Measurements from ENCODE around the gene CCPG1. TPM values are rescaled to one million over a fixed set of nuclear protein-coding genes. Genes with fewer than 3 reads are reported as not detected.

Gene CCPG1
- total RNA-seq, 1 experiment from 2014 or later = 8.5 TPM

GRCh38 chr15:55349282-55349681 lies 58.9 kb downstream of the CCPG1 start:
- TF ChIP-seq JUND (IDR thresholded peaks at IDR 0.05) (no peak), ATF3 (IDR thresholded peaks at IDR 0.05) (no peak), SIN3A (IDR thresholded peaks at IDR 0.05; ENCODE audit: low read depth) (no peak), ZNF274 (IDR thresholded peaks at IDR 0.05; ENCODE audit: low read depth, low read length) (no peak), EGR1 (IDR thresholded peaks at IDR 0.05; ENCODE audit: low read depth) (no peak), ELF1 (IDR thresholded peaks at IDR 0.05; ENCODE audit: borderline replicate concordance, low read depth) (no peak), REST (IDR thresholded peaks at IDR 0.05; ENCODE audit: low read depth) (no peak), YY1 (IDR thresholded peaks at IDR 0.05; ENCODE audit: extremely low read depth, insufficient replicate concordance, low read depth, low read length) (no peak)
- DNase-seq (ENCODE audit: low read depth, low spot score) = no peak
- H3K9me2 ChIP-seq (ENCODE audit: insufficient read depth) = no peaks in the 10 kb centered on the region
- H4K20me1 ChIP-seq (ENCODE audit: insufficient read depth) = no peaks in the 10 kb centered on the region
- H3K36me3 ChIP-seq (ENCODE audit: control insufficient read depth in 1 of 2, insufficient read depth in 2 of 2, low read length in 2 of 2) = no peaks in the 10 kb centered on the region; a peak in 1 of 4 replicates
- H2AFZ ChIP-seq (ENCODE audit: low read depth, low read length, poor library complexity, severe bottlenecking) = no peak overlapping the region
- POLR2A ChIA-PET = no interaction called here
- CTCF ChIA-PET = interaction anchor here (1.4 kb wide), 1 partner anchor 10 kb away, joined by 3 read pairs; no protein-coding TSS in a partner anchor
- no peaks in the 10 kb centered on the region for H3K4me1 ChIP-seq (ENCODE audit: control insufficient read depth in 1 of 2, insufficient read depth in 2 of 2, low read length in 2 of 2)
- no peaks in the 10 kb centered on the region for H3K27me3 ChIP-seq (ENCODE audit: insufficient read depth, low read length)
- no peaks in the 10 kb centered on the region for H3K9me3 ChIP-seq (ENCODE audit: control insufficient read depth in 1 of 2, insufficient read depth in 1 of 2, low read depth in 1 of 2, low read length in 2 of 2)
- H3K4me2 ChIP-seq (ENCODE audit: low read length) = no peak overlapping the region
- intact Hi-C loops (cut with micrococcal nuclease) = no loop called here
- no peaks in the 10 kb centered on the region for H3K79me2 ChIP-seq (ENCODE audit: insufficient read depth, low read length)
- RAD21 ChIA-PET (ENCODE audit: low non-redundant PET in 1 of 2, low total read pairs in 2 of 2, uncharacterized antibody in 2 of 2, unreplicated experiment in 2 of 2) = no interaction called here
- H3K9ac ChIP-seq (ENCODE audit: low read length) = no peak overlapping the region
- H3K27ac ChIP-seq (ENCODE audit: low read depth, low read length) = no peak overlapping the region
- ATAC-seq = no peak
- BruUV-seq (replicated peaks) = no TSS peak
- no peak overlapping the region for H3K4me3 ChIP-seq (replicated peaks in 1 of 2; ENCODE audit: low read depth in 1 of 2, low read length in 2 of 2)
